ENCODE data around the gene LPGAT1.

The LPGAT1 gene

GRCh38 chr1:211741788-211742187 lies 88.8 kb downstream of the LPGAT1 start:
- Histone ChIP-seq H3K4me3 (ENCODE audit: low read depth in 1 of 2, low read length in 2 of 2) (no peak overlapping the region), H3K27me3 (ENCODE audit: low read depth, low read length) (no peaks in the 10 kb centered on the region), H3K36me3 (ENCODE audit: control insufficient read depth in 1 of 2, insufficient read depth in 2 of 2, low read length in 2 of 2) (no peaks in the 10 kb centered on the region), H3K9me3 (ENCODE audit: control insufficient read depth in 1 of 2, low read length in 2 of 2) (no peaks in the 10 kb centered on the region), H3K27ac (ENCODE audit: low read length) (no peak overlapping the region), H3K4me1 (ENCODE audit: control insufficient read depth in 1 of 2, insufficient read depth in 2 of 2, low read length in 2 of 2) (peaks cover 0 to 5% of the 10 kb centered on the region in 2 donors)

DNA sequence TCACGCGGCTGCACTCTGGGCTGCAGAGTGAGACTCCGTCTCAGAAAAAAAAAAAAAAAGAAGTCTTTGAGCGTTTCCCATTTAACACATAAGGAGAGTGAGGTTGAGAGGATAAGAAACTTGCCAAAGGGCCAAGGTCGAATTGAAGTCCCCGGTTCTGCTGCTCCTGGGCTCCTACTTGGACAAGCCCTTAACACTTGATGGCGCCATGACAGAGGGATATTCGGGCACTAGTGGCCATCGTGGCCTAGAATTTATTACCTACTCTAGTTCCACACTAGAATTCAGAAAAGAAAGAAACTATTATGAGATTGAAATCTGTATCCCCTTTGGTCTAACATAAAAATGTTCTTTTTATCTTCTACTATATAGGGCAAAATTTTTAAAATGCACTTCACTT lies 89.4 kb downstream of the LPGAT1 start:
- Histone ChIP-seq H3K27ac (ENCODE audit: low read length) (no peak overlapping the region), H3K4me3 (ENCODE audit: low read depth in 1 of 2, low read length in 2 of 2) (no peak overlapping the region), H3K9me3 (ENCODE audit: control insufficient read depth in 1 of 2, low read length in 2 of 2) (no peaks in the 10 kb centered on the region), H3K4me1 (ENCODE audit: control insufficient read depth in 1 of 2, insufficient read depth in 2 of 2, low read length in 2 of 2) (peaks cover 0 to 5% of the 10 kb centered on the region in 2 donors), H3K27me3 (ENCODE audit: low read depth, low read length) (no peaks in the 10 kb centered on the region), H3K36me3 (ENCODE audit: control insufficient read depth in 1 of 2, insufficient read depth in 2 of 2, low read length in 2 of 2) (no peaks in the 10 kb centered on the region)

DNA sequence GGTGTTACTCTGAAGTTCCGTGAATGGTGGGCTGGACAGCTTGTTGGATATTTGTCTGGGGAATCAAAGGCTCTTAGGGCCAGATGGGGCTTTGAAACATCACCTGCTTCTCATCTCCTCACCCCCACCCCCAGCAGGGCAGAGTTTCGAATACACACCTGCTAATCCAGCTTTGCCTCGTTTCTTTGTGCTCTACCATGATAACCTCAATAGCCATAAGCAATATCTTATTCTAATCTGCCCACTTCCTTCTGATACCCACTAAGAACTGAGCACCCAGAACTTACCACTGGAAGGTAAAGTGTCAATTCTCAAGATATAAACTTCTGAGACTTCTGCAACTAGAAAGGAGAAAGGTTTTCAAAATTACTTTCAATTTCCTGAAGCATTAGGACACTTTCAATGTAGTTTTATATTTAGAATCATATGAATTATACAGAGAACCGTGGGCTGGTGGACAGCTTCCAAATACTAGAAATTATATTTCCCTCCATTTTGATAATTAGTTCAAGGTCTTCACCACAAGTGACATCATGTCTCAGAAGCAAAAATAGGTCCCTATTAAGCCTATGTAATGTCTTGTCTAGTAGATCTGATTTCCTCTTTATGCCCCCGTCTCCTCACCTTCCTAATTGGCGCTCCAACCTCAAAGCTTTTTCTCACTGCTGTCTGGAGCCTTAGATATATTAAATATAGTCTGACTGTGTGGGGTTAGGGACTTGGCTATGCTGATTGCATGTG lies 90.7 kb downstream of the LPGAT1 start:
- Histone ChIP-seq H3K27me3 (ENCODE audit: low read depth, low read length) (no peaks in the 10 kb centered on the region), H3K9me3 (ENCODE audit: control insufficient read depth in 1 of 2, low read length in 2 of 2) (no peaks in the 10 kb centered on the region), H3K27ac (ENCODE audit: low read length) (no peak overlapping the region), H3K36me3 (ENCODE audit: control insufficient read depth in 1 of 2, insufficient read depth in 2 of 2, low read length in 2 of 2) (no peaks in the 10 kb centered on the region), H3K4me3 (ENCODE audit: low read depth in 1 of 2, low read length in 2 of 2) (no peak overlapping the region), H3K4me1 (ENCODE audit: control insufficient read depth in 1 of 2, insufficient read depth in 2 of 2, low read length in 2 of 2) (peaks cover 0 to 8% of the 10 kb centered on the region in 2 donors)

- Histone ChIP-seq H3K9me3 (ENCODE audit: control insufficient read depth in 1 of 2, low read length in 2 of 2) (no peaks in the 10 kb centered on the region), H3K27me3 (ENCODE audit: low read depth, low read length) (no peaks in the 10 kb centered on the region), H3K27ac (ENCODE audit: low read length) (no peak overlapping the region), H3K4me3 (ENCODE audit: low read depth in 1 of 2, low read length in 2 of 2) (no peak overlapping the region), H3K36me3 (ENCODE audit: control insufficient read depth in 1 of 2, insufficient read depth in 2 of 2, low read length in 2 of 2) (no peaks in the 10 kb centered on the region), H3K4me1 (ENCODE audit: control insufficient read depth in 1 of 2, insufficient read depth in 2 of 2, low read length in 2 of 2) (peaks cover 0 to 8% of the 10 kb centered on the region in 2 donors)
Measured at GRCh38 chr1:211738691-211739301, 91.8 kb downstream of the LPGAT1 start.

DNA sequence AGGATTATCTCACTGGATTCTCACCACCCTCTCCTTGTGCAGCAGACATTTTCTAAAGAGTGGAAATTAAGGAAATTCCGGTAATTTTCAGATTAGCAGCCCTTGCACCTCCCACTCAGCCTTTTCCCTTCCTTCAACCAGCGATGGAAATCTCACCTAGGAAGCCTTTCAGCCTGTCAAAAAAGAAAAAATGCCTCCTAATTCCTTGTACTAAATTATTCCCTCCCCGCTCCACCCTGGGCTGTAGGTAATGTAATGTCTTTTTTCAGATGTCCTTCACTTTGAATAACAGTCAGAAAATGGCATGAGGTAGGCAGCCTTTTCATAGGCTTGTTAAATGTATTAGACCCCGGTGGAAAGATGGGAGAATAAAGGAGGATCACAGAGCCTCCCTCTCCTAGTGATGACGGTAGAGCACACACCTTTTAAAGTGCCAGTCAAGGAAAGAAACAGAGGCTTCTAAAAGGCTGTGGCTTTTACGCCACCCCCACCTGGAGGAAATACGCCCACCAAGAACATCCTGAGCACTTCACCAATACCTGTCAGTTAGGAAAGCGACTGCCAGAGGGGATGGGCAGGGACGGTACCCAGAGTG lies 92.4 kb downstream of the LPGAT1 start:
- H3K9me3 ChIP-seq (ENCODE audit: control insufficient read depth in 1 of 2, low read length in 2 of 2): no peaks in the 10 kb centered on the region
- H3K4me3 ChIP-seq (ENCODE audit: low read depth in 1 of 2, low read length in 2 of 2): no peak overlapping the region
- H3K36me3 ChIP-seq (ENCODE audit: control insufficient read depth in 1 of 2, insufficient read depth in 2 of 2, low read length in 2 of 2): no peaks in the 10 kb centered on the region
- no peak overlapping the region for H3K27ac ChIP-seq (ENCODE audit: low read length)
- peaks cover 0 to 8% of the 10 kb centered on the region in 2 donors for H3K4me1 ChIP-seq (ENCODE audit: control insufficient read depth in 1 of 2, insufficient read depth in 2 of 2, low read length in 2 of 2)
- no peaks in the 10 kb centered on the region for H3K27me3 ChIP-seq (ENCODE audit: low read depth, low read length)

DNA sequence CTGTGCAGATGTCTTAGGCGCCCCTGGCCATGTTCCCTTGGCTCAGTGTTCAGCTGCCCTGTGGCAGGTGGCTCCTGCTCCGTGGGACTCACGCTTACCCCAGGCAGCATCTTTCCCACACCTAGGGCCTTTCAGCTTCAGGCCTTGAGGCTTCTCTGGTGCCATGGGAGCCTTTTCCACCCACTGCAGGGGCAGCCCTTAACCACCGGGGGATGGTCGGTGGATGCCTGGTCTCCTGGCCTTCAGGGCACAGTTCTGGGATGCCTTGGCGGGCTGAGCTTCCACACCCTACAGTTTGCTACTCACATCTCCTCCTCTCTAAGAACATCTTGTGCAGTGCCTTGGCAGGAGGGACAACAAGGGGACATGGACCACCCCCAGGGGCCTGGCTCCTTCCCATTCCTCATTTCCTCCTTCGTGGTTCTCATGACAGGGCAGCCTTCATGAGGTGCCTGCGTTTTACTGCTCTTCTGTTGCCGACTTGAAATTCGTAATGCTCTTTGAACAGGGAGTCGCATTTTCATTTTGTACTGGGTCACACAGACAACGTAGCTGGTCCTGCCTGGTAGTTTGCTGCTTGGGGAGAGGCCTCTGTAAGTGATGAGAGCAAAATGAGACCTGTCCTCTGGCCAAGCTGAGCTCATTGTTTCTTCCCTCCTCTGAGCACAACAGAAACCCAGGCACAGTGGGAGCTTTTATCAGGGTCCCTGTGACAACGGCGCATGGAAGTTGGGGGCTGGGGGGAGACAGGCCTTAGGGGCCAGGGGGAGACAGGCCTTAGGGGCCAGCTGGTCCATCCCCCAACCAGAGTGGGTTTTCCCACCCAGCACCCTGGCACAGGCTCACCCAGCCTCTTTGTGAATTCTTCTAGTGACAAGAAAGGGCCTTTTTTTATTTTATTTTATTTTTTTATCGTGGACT lies 93.2 kb downstream of the LPGAT1 start:
- H3K36me3 ChIP-seq (ENCODE audit: control insufficient read depth in 1 of 2, insufficient read depth in 2 of 2, low read length in 2 of 2): no peaks in the 10 kb centered on the region
- no peak overlapping the region for H3K4me3 ChIP-seq (ENCODE audit: low read depth in 1 of 2, low read length in 2 of 2)
- H3K27ac ChIP-seq (ENCODE audit: low read length): no peak overlapping the region
- no peaks in the 10 kb centered on the region for H3K27me3 ChIP-seq (ENCODE audit: low read depth, low read length)
- H3K4me1 ChIP-seq (ENCODE audit: control insufficient read depth in 1 of 2, insufficient read depth in 2 of 2, low read length in 2 of 2): peaks cover 0 to 8% of the 10 kb centered on the region in 2 donors
- H3K9me3 ChIP-seq (ENCODE audit: control insufficient read depth in 1 of 2, low read length in 2 of 2): no peaks in the 10 kb centered on the region

DNA sequence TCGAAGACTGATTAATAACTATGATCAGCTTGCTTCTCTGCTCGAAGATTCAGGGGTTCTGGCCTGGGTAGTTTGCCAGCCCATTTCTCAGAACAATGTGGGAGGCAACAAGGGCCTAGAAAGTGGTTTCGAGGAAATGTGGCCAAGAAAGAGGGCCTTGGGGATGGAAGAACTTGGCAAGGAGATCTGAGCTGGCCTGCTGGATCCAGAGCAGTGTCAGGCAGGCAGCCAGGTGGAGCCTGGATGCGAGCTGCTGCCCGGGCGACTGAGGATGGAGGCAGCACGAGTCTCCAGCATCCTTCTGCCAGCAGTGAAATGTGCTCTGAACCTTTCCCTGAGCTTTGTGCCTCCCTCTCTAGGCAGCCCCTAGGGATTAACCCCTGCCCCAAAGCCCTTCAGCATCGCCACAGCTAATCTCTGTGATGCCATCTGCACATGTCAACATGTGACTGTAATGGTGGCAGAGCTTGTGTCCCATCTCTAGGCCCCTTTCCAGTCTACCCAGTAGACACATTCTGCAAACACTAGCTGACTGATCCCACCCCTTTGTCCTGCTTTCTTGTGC lies 94.1 kb downstream of the LPGAT1 start:
- Histone ChIP-seq H3K27ac (ENCODE audit: low read length) (no peak overlapping the region), H3K9me3 (ENCODE audit: control insufficient read depth in 1 of 2, low read length in 2 of 2) (no peaks in the 10 kb centered on the region), H3K4me1 (ENCODE audit: control insufficient read depth in 1 of 2, insufficient read depth in 2 of 2, low read length in 2 of 2) (peaks cover 0 to 8% of the 10 kb centered on the region in 2 donors), H3K27me3 (ENCODE audit: low read depth, low read length) (no peaks in the 10 kb centered on the region), H3K4me3 (ENCODE audit: low read depth in 1 of 2, low read length in 2 of 2) (no peak overlapping the region), H3K36me3 (ENCODE audit: control insufficient read depth in 1 of 2, insufficient read depth in 2 of 2, low read length in 2 of 2) (no peaks in the 10 kb centered on the region)

GRCh38 chr1:211735208-211736170 lies 95.1 kb downstream of the LPGAT1 start:
- Histone ChIP-seq H3K27me3 (ENCODE audit: low read depth, low read length) (no peaks in the 10 kb centered on the region), H3K4me3 (ENCODE audit: low read depth in 1 of 2, low read length in 2 of 2) (no peak overlapping the region), H3K9me3 (ENCODE audit: control insufficient read depth in 1 of 2, low read length in 2 of 2) (no peaks in the 10 kb centered on the region), H3K4me1 (ENCODE audit: control insufficient read depth in 1 of 2, insufficient read depth in 2 of 2, low read length in 2 of 2) (peaks cover 0 to 8% of the 10 kb centered on the region in 2 donors), H3K36me3 (ENCODE audit: control insufficient read depth in 1 of 2, insufficient read depth in 2 of 2, low read length in 2 of 2) (no peaks in the 10 kb centered on the region), H3K27ac (ENCODE audit: low read length) (no peak overlapping the region)

DNA sequence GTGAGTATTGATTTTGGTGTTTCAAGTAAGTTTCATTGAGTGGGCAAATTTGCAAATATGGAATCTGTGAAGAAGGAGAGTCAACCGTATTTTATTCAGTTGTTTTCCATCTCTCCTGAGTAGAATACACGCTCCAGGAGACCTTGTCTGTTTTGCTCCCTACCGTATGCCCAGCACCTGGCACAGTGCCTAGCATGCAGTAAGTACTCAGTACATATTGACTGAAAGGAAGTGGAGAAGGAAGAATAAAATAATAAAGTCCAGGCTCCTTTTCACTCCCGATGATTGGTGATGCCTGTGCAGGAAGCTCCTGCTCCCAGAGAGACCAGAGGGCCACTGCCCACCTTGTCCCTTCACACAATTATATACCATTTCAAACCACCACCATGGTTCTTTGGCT lies 95.8 kb downstream of the LPGAT1 start:
- Histone ChIP-seq H3K4me3 (ENCODE audit: low read depth in 1 of 2, low read length in 2 of 2) (no peak overlapping the region), H3K27ac (ENCODE audit: low read length) (no peak overlapping the region), H3K4me1 (ENCODE audit: control insufficient read depth in 1 of 2, insufficient read depth in 2 of 2, low read length in 2 of 2) (peaks cover 0 to 8% of the 10 kb centered on the region in 2 donors), H3K9me3 (ENCODE audit: control insufficient read depth in 1 of 2, low read length in 2 of 2) (no peaks in the 10 kb centered on the region), H3K36me3 (ENCODE audit: control insufficient read depth in 1 of 2, insufficient read depth in 2 of 2, low read length in 2 of 2) (no peaks in the 10 kb centered on the region), H3K27me3 (ENCODE audit: low read depth, low read length) (no peaks in the 10 kb centered on the region)

DNA sequence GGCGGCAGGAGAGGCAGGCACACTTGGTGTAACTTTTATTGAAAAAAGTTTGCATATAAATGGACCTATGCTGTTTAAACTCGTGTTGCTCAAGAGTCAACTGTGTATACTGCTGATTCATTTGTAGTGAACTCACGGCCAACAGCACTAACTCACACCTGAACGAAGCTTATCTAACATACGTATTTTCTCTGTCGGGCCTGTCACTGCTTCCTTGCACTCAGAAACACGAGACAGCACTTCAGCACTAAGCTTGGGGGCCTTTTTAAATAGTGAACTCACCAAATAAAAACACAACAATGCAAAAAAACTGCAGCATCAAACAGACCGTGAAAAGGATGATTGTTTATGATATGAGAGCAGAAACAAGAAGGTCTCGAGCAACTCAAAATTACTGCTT lies 96.2 kb downstream of the LPGAT1 start:
- Histone ChIP-seq H3K4me3 (ENCODE audit: low read depth in 1 of 2, low read length in 2 of 2) (no peak overlapping the region), H3K27ac (ENCODE audit: low read length) (no peak overlapping the region), H3K36me3 (ENCODE audit: control insufficient read depth in 1 of 2, insufficient read depth in 2 of 2, low read length in 2 of 2) (no peaks in the 10 kb centered on the region), H3K4me1 (ENCODE audit: control insufficient read depth in 1 of 2, insufficient read depth in 2 of 2, low read length in 2 of 2) (peaks cover 0 to 8% of the 10 kb centered on the region in 2 donors), H3K27me3 (ENCODE audit: low read depth, low read length) (no peaks in the 10 kb centered on the region), H3K9me3 (ENCODE audit: control insufficient read depth in 1 of 2, low read length in 2 of 2) (no peaks in the 10 kb centered on the region)
